Activated CD4-positive, CD25-positive, alpha-beta regulatory T cell treated with anti-CD3 and anti-CD28 coated beads, Interleukin-2, amount 50 U/mL, for 72 hours (primary cell): Measurements from ENCODE around the gene AFAP1L2.

Source experiments
- DNase-seq: peaks from one replicate; pipeline ENCODE4 v3.0.0; 2021

AFAP1L2 gene

GRCh38 chr10:114260366-114260765 lies 143.9 kb downstream of the AFAP1L2 start:
- no peak for DNase-seq

DNA sequence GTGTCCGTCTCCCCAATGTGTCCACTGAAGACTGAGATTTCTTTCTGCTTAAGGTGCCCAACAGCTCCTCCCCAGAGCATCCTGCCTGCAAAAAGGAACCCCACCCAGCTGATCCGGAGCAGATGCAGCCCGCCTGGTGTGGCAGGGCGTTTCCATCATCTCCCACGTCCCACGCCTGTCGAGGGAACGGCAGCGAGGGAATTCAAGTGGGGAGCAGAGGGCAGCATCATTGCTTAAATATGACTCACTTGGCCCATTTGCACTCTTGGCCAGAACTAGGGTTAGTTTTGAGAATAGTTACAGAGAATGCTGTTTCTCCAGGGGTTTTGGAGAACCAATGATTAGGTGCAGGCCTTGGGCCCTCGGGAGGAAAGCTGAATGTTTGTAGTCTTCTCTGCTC lies 144.5 kb downstream of the AFAP1L2 start:
- DNase-seq: no peak

DNA sequence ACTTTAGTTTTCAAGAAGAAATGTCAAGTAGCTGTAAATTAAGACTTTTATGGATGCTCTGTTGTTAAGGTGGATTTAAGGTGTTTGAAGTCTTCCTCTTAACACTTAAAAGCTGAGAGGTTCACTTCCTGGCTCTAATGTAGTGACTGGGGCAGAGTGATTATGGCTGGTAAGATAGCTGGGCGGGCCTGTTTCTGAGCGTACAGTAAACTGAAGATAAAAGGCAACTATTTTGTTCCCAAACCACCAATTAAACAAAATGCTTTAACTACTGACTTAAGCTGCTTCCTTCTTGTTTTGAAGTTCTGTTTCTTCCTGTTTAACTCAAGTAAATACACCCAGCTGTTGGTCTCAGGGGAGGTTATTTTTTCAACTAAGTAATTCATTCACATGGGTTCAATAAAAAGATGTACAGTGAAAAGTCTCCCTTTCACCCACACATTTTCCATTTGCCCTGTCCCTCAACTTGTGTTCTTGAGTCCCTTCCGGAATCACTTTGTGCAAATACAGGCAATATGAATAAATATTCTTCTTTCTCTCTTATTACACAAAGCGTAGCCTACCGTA lies 145.9 kb downstream of the AFAP1L2 start:
- DNase-seq: no peak

GRCh38 chr10:114257498-114257897 lies 146.8 kb downstream of the AFAP1L2 start:
- no peak for DNase-seq

DNA sequence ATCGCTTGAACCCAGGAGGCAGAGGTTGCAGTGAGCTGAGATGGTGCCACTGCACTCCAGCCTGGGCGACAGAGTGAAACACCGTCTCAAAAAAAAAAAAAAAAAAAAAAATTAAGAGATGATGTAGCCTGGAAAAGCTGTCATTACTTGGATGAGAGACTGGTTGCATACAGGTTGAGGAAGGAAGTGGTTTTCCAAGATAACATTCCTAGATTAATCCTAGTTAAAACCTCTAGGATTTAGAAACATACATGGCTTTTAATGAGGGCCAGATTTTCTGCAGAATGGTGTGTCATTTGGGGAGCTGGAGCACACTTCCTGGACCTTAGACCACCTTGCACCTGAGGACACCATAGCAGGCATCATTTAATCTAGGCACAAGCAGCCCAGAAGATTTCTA lies 147.5 kb downstream of the AFAP1L2 start:
- no peak for DNase-seq

- DNase-seq: no peak
Observed at GRCh38 chr10:114256008-114256765, 148.1 kb downstream of the AFAP1L2 start.

DNA sequence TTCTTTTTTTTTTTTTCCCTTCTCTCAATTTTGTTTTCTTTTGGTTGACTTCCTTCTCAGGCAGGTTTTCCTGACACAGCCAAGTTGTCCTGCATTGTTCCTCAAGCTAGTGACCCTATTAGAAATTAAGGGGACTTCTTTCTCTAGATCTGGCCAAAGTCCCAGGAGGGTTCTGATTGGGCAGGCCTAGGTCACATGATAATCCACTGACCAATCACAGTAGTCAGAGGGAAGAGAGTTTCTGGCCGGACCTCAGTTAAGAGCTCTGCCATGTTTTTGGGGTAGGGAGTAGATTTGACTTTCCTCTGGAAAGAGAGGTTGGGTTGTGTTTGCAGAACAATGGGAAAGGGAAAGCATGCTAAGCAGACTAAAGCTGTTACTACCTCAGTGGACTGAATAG lies 149.1 kb downstream of the AFAP1L2 start:
- no peak for DNase-seq

GRCh38 chr10:114252883-114253282 lies 151.4 kb downstream of the AFAP1L2 start:
- DNase-seq: no peak

GRCh38 chr10:114252092-114252491 lies 152.2 kb downstream of the AFAP1L2 start:
- DNase-seq: no peak

DNA sequence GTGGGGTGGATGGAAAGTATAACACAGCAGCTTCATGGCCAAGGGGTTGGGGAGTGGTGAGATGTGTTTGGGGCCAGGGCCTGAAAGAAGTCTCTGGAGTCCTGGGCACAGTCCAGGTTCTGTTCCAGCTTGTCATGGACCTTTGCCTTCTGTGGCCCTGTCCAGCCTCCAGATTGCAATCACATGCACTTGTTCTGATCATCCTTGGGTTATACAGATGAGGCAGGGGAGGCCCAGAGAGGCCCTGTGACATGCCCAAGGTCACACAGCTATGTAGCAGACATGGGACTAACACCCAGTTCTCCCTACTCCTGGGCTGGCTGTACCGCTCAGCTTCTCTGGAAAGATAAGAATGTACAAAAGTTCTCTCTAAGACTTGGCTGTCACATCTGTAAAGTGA lies 153.6 kb downstream of the AFAP1L2 start:
- no peak for DNase-seq

GRCh38 chr10:114250236-114250635 lies 154.1 kb downstream of the AFAP1L2 start:
- no peak for DNase-seq

DNA sequence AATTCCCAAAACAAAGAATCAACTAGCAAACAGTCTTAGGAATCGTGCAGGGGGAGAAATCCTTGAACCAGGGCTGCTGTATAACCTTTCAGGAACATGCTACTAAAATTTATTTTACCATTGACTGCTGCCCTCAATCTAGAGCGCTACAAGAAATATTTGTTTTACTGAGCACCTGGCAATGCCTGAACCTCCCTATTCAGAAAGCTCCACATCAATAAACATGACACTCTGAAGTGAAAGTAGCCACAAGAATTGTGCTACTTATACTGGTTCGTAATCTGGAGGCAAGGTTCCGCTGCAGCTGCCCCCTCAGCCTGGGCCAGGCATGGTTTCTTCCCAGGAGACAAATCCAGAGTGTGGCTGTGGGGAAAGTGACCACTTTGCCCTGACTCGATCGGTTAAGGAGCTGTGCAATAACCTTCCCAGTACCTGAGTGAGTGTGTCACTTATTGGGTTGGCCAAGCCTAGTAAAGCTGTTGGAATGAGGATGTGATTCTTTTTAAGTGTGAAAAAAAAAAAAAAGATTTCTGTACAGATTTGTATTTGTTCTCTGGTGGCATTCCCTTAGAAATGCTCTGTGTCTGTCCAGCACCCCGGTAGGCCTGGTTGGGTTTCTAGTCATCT lies 157.5 kb downstream of the AFAP1L2 start:
- no peak for DNase-seq

DNA sequence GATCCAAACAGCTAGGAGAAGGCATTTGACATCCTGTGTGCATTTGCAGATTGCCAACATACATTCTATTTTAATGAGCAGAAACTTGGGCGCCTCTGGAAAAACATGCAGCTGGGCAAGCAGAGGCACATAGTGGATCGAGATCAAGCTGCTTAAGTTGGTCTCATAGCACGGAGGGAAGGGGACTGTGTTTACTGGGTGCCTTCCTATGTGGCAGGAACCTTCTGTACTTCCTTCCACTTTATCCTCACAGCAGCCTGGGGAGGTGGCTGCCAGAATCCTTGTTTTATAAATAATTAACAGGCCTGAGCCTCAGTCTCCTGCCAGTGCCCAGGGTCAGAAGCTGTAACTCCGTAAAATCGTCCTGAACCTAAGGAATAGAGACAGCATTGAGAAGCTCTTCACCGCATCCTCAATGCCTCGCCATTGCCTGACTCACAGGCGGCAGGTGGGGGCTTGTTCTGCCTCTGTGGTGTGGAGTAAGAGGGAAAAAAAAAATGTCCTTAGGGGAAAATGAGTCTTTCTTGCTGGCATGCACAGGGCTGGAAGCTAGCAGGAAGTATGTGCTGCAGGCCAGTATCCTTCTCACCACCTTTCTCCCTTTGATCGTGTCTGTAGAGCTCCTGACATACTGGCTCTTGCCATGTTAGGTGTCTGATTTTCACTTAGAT lies 159.0 kb downstream of the AFAP1L2 start:
- no peak for DNase-seq
